Stimulated activated CD4-positive, alpha-beta T cell treated with anti-CD3 and anti-CD28 coated beads, TNF-alpha, amount 100 ng/mL, for 24 hours (primary cell): ENCODE data around the gene GPX8.
A peak's percentile ranks its signal among the peaks of the same experiment; 100 is the strongest.

ENCODE experiments used
- DNase-seq, 3 experiments: peaks; one replicate each; pipeline ENCODE4 v3.0.0-alpha.2; 2020; ENCODE audit warnings: low read depth in 3 of 3

GPX8 gene

GRCh38 chr5:55172051-55172899 lies 12.3 kb downstream of the GPX8 start:
- DNase-seq, result peak; percentile 21 to 52 (median 36)

- DNase-seq, result peak; percentile 43 to 74 (median 56)
Measured at GRCh38 chr5:55172937-55173686, 13.1 kb downstream of the GPX8 start, which contains the start of gene CDC20B. Gene CDC20B, minus strand, starts transcription at chr5:55173177. Its CDS starts 177 bp downstream, at chr5:55173000.

DNA sequence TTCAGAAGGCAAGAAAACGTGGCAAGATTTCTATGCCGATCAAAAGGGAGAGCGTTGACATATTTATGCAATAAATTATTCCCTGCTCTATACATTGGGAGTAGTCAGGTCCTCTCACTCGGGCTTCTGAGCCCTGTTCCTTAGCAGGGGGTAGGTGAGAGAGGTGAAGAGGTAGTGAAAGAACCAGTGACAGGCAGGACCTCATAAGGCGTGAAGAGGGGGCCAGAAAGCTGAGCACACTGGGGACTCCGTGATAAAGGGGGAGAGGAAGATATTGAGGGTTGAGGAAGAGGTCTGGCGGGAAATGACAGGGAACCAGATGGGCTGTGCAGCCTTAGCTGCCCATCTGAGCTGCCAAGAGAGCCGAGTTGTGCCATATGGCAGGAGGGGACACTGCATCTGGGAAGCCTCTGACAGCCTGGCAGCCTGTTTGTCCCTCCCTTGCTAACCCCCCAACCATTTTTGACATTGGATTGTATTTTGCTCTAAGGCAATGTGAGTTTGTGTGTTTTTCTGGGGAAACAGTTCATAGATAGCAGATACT lies 13.8 kb downstream of the GPX8 start:
- DNase-seq, result no peak

- no peak for DNase-seq
Measured at GRCh38 chr5:55175781-55176175, 15.8 kb downstream of the GPX8 start.

GRCh38 chr5:55176176-55176818 lies 16.3 kb downstream of the GPX8 start:
- peak in 1 of 3 experiments; percentile 26 for DNase-seq

DNA sequence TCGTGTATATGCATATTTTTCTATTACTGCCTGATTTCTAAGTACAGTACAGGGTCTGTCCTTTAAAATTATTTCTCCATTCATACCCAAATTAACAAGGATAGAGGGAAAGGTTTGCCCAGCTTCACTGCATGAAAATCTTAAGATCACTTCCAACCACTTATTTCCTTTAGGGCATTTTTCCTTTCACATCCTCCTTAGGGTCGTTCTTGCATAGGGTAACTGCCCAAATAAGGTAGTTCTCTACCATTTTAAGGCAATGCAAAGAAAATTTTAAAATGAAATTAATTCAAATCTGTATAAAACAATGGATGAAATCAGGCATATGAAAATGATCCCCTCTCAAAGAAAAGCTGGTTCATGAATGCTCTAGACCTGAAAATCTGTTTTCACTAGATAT lies 17.1 kb downstream of the GPX8 start:
- no peak for DNase-seq

- no peak for DNase-seq
Measured at GRCh38 chr5:55180016-55180415, 20.0 kb downstream of the GPX8 start.

DNA sequence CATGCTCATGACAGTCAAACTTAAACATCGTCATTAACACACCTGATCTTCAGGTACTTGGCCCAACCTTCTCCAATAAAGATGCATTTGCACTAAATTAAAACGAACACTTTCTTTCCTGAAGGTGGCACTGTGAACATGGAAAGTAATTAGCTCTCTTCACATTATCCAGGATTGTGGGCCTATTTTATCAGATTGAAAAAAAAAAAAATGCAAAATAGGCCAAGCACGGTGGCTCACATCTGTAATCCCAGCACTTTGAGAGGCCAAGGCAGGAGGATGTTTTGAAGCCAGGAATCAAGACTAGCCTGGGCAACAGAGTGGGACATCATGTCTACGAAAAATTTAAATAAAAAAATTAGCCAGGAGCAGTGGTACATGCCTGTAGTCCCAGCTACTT lies 27.4 kb downstream of the GPX8 start:
- no peak for DNase-seq

DNA sequence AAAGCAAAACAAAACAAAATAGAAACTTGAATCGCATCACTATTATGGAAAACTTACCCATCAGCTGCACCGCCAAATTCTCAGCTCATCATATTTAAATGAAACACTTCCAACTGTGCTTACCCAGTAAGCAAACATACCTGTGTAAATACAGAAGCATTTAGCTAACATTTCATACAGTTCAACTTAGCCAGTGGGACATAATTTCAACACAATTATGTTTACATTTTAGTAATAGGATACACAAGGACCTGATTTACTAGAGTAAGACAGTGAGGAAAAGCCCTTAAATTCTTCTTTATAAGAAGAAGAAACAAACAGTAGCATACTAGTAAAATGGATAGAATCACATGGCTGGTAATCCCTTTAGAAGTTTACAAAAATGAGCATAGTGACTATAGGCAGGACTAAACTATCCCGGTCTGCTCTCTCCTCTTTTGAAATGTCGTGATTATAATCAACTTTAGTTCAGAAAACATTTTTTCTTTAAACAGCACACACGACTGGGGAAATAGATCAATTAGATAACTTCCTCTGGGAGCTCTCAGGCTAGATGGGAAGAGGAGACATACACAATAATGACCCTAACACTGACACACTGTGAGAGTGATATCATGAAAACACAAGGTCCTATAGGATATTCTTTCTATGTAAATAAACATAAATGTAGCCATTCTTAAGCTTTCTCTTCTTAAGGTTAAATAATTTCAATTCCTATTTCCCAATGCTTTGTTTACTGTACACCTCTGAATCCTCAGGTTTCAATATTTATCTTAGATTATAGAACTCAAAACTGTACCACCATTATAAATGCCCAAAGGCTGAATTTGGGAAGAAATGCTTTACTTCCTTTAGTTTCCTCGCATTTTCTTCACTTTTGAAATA lies 28.9 kb downstream of the GPX8 start:
- no peak for DNase-seq

DNA sequence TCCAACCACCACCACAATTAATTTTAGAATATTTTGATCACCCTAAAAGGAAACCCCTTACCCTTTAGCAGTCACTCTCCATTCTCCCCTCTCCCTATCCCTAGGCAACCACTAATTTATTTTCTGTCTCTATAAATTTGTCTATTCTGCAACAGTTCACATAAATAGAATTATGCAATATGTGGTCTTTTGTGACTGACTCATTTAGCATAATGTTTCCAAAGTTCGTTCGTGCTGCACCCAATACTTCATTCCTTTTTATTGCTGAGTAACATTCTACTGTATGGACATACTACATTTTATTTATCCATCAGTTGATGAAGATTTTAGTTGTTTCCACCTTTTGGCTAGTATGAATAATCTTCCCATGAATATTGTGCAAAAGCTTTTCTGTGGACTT lies 31.2 kb downstream of the GPX8 start:
- no peak for DNase-seq

DNA sequence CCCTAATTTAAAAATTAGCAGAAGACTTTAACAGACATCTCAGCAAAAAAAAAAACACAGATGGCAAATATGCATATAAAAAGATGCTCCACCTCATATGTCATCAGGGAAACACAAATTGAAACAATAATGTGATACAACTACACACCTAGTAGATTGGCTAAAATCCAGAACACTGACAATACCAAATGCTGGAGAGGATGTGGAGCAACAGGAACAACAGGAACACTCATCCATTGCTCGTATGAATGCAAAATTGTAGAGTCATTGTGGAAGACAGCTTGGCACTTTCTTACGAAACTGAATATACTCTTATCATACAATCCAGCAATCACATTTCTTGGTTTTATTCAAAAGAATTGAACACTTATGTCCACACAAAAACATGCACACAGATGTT lies 45.0 kb downstream of the GPX8 start:
- no peak for DNase-seq

DNA sequence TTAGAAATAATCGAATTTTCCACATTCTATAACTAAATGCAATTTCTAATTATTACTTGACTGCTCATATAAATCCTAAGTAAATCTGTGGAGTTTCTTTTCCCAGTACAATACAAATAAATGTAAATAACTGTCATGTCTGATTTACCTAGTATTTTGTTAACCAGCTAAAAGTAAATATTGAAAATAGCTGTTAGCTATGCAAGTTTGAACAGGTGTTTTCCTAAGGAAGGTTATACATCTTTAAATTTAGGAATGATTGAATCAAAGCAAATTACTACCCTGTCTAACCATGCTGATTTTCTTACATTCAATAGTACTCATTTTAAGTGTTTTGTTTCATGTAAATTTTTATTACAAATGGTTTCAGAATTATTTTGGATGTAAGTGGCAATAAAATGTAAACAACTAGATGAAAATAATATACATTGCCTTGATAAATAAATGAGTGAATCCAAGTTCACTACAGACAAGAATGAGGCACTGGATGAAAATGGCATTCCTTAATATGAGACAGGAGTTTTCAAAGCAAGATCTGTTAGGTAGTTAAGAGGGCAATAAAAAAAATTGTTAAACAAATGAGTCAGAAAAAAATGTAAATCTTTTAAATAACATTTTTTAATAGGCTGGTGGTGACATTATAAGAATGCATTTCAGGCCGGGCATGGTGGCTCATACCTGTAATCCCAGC lies 51.4 kb downstream of the GPX8 start:
- DNase-seq, result no peak
